Body of pancreas (tissue), 4 donors: ENCODE measurements around the gene PTX4.

ENCODE experiments used
- POLR2A ChIP-seq, 3 donors: fragments of 450-650 bp; IDR thresholded peaks; one replicate each; pipeline ENCODE4 v1.6.1; 2016; ENCODE audit warnings: antibody characterized with exemption in 3 of 3, mild to moderate bottlenecking in 2 of 3
- TF ChIP-seq, protein P1 (sequence below), 7 experiments: fragments of 450-650 bp in 4 of 7; fragments of 200-600 bp in 3 of 7; sonication (generic) in 3 of 7; IDR thresholded peaks; one replicate each; pipeline ENCODE4 v1.5.1; 2016 to 2019; ENCODE audit warnings: antibody characterized with exemption in 7 of 7

DNA sequence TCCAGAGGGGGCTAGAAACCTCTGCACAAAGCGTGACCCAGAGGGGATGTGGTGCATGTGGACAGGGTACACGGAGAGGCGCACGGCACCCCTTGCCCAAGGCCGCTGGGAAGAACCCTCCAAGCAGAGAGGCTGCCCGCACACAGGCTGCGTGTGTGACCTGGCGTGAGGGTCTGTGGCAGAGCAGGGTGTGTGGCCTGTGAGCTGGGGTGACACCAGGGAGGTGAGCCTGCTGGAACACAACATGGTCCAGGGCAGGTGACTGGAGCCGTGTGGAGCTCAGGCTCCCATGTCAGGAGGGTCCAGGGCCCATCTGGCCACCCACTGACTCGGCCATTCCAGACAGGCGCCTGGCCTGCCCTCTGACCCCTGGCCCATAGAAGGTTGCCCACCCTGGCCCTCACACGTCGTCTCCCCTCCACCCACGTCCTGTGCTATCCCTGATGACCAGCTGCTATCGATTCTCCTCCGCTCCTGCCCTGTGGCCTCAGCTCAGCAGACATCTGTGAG lies 29.9 kb upstream of the PTX4 start:
- TF ChIP-seq, protein P1, sequence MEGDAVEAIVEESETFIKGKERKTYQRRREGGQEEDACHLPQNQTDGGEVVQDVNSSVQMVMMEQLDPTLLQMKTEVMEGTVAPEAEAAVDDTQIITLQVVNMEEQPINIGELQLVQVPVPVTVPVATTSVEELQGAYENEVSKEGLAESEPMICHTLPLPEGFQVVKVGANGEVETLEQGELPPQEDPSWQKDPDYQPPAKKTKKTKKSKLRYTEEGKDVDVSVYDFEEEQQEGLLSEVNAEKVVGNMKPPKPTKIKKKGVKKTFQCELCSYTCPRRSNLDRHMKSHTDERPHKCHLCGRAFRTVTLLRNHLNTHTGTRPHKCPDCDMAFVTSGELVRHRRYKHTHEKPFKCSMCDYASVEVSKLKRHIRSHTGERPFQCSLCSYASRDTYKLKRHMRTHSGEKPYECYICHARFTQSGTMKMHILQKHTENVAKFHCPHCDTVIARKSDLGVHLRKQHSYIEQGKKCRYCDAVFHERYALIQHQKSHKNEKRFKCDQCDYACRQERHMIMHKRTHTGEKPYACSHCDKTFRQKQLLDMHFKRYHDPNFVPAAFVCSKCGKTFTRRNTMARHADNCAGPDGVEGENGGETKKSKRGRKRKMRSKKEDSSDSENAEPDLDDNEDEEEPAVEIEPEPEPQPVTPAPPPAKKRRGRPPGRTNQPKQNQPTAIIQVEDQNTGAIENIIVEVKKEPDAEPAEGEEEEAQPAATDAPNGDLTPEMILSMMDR (IDR thresholded peaks at IDR 0.05): no peak
- TF ChIP-seq POLR2A (IDR thresholded peaks at IDR 0.05): no peak
